SH-SY5Y (cell line): ENCODE data around the gene CCNY.

Experiments used
- GATA2 ChIP-seq: IDR thresholded peaks from 2 replicates; pipeline ENCODE4 v1.6.1; 2011; ENCODE audit warnings: mild to moderate bottlenecking, low read depth, low read length
- GATA3 ChIP-seq: IDR thresholded peaks from 2 replicates; pipeline ENCODE4 v1.6.1; 2011; ENCODE audit warnings: low read depth, mild to moderate bottlenecking, low read length, moderate library complexity

Gene CCNY

DNA sequence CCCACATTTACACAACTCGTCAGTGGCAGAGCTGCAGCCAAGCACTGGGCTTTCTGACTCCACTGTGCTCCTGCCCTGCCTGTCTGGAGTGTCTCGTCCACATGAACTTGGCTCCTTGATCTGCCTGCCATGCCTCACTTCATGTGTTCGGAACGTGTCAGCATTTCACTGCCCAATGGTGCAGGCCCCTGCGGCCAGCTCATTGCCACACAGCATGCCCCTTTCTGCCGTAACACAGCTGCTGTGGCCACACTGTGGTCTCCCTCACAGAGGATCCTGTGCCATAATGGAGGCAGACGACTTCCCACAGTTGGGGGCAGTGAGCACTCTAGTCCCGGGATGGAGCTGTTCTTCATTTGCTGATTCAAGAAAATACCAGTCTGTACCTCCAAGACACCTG, 174.6 kb downstream of the CCNY start:
- no peak for TF ChIP-seq GATA3
- no peak for TF ChIP-seq GATA2

GRCh38 chr10:35511647-35512046, 175.3 kb downstream of the CCNY start:
- no peak for TF ChIP-seq GATA3
- TF ChIP-seq GATA2 = no peak

DNA sequence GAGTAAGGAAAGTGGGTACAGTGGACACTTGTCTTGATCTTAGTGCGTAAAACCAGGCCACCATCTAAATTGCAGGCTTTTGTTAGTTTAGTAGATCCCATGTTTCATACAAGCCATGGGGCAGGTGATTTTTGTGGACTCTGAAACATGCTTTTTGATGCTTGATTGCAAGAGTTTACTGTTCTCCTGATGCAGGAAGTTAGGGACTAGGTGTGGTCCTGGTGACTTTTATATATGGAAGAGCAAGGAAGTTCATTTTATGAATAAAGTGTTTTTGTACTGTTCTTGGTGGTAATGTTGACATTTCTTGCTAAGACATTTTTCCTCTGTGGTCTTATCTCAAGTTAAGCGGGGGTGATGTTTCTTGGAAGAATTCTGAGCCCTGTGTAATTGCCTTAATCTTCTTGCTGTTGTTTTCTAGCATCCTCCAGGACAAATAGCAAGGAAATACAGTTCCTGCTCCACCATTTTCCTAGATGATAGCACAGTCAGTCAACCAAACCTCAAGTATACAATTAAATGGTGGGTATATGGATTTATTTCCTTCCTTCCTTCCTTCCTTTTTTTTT, 179.9 kb downstream of the CCNY start:
- no peak for TF ChIP-seq GATA3
- no peak for TF ChIP-seq GATA2

- no peak for TF ChIP-seq GATA2
- no peak for TF ChIP-seq GATA3
Observed at GRCh38 chr10:35517431-35518181, 181.3 kb downstream of the CCNY start.

- TF ChIP-seq GATA3 (no peak), GATA2 (no peak)
Observed at GRCh38 chr10:35520996-35521395, 184.7 kb downstream of the CCNY start.

DNA sequence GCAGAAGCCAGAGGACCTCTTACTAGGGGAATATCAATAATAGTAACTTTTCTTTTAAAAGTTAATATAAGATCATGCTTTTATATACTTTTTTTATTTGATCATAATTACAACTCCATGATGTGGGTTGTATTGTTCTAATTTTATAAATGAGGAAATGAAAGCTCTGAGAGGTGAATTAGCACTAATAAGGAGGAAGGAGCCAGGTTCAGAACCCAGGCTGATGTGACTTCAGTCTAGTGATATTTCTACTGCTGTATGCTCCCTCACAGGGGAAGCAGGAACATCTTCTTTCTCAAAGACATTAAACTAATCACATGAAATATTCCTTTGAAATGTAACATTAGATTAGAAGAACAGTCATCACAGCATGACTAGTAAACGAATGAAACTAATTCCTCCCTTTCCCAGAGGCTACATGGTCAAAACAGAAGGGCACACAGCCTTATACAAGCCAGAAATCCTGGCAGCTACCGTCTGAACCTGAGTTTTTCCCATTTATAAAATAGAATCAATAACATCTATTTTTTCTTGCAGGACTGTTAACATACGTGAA, 187.4 kb downstream of the CCNY start:
- TF ChIP-seq GATA3 = no peak
- TF ChIP-seq GATA2 = no peak

DNA sequence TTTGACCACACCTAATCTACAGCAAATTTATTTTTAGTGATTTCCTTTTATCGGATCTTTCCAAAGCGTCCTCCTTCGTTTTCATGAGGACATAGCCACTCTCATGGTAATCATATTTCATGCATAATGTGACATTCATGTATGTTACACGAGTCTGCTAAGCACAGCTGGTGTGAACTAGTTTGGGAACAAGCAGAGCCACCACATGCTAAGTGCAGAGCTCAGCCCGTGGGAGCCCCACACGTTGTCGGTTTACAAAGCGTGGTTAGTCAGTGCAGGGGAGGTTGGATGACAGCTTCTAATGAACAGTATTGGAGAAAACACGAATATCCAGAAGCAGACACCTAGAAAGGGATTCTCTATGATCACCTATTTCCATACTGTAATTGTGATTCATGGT, 190.4 kb downstream of the CCNY start:
- TF ChIP-seq GATA2 (no peak), GATA3 (no peak)

DNA sequence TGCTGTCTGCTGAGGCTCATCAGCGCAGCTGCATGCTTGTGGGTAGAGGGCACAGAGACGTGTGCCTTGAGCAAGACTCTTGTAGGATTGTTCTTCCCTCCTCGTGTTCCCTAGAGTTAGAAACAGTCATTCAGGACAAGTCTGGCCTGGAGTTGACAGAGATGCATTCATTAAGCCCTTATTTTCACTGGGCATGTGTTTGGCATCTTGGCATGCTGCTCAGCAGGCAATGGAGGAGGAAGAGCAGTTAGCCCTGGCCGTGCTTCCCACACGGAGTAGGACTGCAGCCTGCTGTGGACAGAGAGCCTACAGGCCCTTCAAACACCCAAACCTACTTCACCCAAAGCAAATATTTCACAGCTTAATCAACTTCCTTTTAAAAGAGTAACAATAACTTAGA, 195.8 kb downstream of the CCNY start:
- TF ChIP-seq GATA3 = no peak
- no peak for TF ChIP-seq GATA2

GRCh38 chr10:35533565-35533964, 197.3 kb downstream of the CCNY start:
- TF ChIP-seq GATA2 (no peak), GATA3 (no peak)

- TF ChIP-seq GATA2 (no peak), GATA3 (no peak)
Observed at GRCh38 chr10:35535136-35535535, 198.8 kb downstream of the CCNY start.

DNA sequence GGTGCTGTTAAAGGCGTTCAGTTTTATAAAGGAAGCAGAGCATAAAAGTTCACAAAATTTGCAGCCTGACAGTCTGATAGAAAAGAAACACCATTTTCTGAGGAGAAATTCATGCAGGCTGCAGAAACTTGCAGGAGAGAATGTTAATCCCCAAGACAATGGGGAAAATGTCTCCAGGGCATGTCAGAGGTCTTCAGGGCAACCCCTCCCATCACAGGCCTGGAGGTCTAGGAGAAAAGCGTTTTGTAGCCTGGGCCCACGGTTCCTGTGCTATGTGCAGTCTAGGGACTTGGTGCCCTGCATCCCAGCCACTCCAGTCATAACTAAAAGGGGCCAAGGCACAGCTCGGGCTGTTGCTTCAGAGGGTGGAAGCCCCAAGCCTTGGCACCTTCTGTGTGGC, 200.5 kb downstream of the CCNY start:
- TF ChIP-seq GATA3 (no peak), GATA2 (no peak)

GRCh38 chr10:35540296-35541164, 204.2 kb downstream of the CCNY start:
- TF ChIP-seq GATA2 = no peak
- TF ChIP-seq GATA3 = no peak

GRCh38 chr10:35541720-35542119, 205.4 kb downstream of the CCNY start:
- TF ChIP-seq GATA2 = no peak
- TF ChIP-seq GATA3 = no peak

DNA sequence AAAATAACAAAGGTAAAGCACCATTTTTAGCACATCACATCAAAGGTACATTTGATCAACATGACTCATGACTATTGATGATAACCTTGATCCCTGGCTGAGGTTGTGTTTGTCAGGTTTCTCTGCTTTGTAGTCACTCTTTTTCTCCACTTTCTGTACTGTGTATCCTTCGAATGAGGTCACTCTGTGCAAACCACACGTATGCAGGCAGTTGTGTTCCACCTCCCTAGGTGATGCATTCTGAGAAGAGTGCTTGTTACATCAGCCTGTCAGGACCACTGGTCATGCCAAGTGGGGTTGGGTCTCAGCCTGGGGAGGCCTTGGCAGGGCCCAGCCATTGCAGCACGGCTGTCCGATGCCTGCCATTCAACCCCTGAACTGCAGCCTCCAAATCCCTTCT, 206.0 kb downstream of the CCNY start:
- TF ChIP-seq GATA2 (no peak), GATA3 (no peak)
